ENCODE measurements around the gene CDHR4.

DNA sequence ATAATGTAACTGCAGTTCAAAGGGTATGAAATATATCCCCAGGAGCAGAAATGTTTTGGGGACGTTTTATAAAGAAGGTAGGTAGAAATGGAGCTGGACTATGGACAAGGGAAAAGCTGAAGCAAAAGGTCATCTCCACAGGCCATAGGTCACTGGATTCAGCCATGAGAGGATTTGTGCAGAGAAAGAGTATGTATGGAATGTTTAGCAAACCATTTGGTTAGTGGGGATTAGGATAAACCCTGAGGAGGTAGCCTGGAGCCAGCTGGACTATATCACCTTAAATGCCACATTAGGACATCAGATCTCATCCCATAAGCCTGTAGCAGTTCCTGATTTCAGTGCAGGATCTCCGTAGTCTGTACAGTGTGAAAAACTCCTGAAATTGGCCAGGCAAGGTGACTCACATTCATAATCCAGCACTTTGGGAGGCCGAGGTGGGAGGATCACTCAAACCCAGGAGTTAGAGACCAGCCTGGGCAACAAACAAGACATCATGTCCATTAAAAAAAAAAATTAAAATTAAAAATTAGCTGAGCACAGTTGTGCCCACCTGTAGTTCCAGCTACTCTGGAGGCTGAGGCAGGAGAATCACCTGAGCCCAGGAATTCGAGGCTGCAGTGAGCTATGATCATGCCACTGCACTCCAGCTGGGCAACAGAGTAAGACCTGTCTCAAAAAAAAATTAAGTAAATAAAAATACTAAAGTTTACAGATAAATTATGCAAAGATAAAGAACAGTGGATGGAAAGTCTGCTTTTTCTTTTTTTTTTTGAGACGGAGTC lies 18.1 kb downstream of the CDHR4 start:
- TF ChIP-seq, protein P1, sequence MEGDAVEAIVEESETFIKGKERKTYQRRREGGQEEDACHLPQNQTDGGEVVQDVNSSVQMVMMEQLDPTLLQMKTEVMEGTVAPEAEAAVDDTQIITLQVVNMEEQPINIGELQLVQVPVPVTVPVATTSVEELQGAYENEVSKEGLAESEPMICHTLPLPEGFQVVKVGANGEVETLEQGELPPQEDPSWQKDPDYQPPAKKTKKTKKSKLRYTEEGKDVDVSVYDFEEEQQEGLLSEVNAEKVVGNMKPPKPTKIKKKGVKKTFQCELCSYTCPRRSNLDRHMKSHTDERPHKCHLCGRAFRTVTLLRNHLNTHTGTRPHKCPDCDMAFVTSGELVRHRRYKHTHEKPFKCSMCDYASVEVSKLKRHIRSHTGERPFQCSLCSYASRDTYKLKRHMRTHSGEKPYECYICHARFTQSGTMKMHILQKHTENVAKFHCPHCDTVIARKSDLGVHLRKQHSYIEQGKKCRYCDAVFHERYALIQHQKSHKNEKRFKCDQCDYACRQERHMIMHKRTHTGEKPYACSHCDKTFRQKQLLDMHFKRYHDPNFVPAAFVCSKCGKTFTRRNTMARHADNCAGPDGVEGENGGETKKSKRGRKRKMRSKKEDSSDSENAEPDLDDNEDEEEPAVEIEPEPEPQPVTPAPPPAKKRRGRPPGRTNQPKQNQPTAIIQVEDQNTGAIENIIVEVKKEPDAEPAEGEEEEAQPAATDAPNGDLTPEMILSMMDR (IDR thresholded peaks at IDR 0.05), result no peak
- TF ChIP-seq EZH2 (IDR thresholded peaks at IDR 0.05) (no peak), EZH2phosphoT487 (IDR thresholded peaks at IDR 0.05) (no peak)
